PC-9 (cell line): ENCODE results near the gene ACTL7A. TPM values are rescaled to one million over a fixed set of nuclear protein-coding genes. Genes with fewer than 3 reads are reported as not detected.

Experiments used
- BruUV-seq: library from RNA; stranded (reverse); fragments of 400-500 nt; replicated peaks from 2 replicates; lab custom pipeline; 2021; lab: Mats Ljungman, UMichigan
- CTCF ChIA-PET: fragments of 300-600 bp; sonication (Branson Sonifier 250); formaldehyde crosslinking; loops from one replicate; lab custom pipeline; 2022; ENCODE audit warnings: antibody characterized with exemption; lab: Charles Lee
- POLR2A ChIA-PET: fragments of 300-600 bp; sonication (Branson Sonifier 250); formaldehyde crosslinking; loops from one replicate; lab custom pipeline; 2022; ENCODE audit warnings: antibody characterized with exemption; ENCODE audit not compliant: unreplicated experiment; lab: Charles Lee
- DNase-seq, 2 experiments: peaks; one replicate each; pipeline versions ENCODE4 v3.0.0 to v3.0.0-alpha.2; 2015 to 2022; ENCODE audit warnings: mixed read lengths in 1 of 2
- H2AFZ ChIP-seq: fragments of 200-600 bp; sonication (generic); 2 replicates; pipeline ENCODE4 v1.8.1; 2017; ENCODE audit warnings: antibody characterized with exemption
- H3F3A ChIP-seq: fragments of 200-600 bp; sonication (generic); 2 replicates; pipeline ENCODE4 v1.8.1; 2017; ENCODE audit warnings: antibody characterized with exemption, mild to moderate bottlenecking, low read depth; ENCODE audit not compliant: insufficient read depth
- H3K27ac ChIP-seq: fragments of 200-600 bp; sonication (generic); 2 replicates; pipeline ENCODE4 v1.6.1; 2016; ENCODE audit warnings: mixed run types
- H3K27me3 ChIP-seq: fragments of 200-600 bp; sonication (generic); 2 replicates; pipeline ENCODE4 v1.6.1; 2016; ENCODE audit warnings: low read depth, mixed run types; ENCODE audit not compliant: insufficient read depth
- H3K36me3 ChIP-seq: fragments of 200-600 bp; sonication (generic); 2 replicates; pipeline ENCODE4 v1.6.1; 2016; ENCODE audit warnings: low read depth, mixed run types
- H3K4me1 ChIP-seq: fragments of 200-600 bp; sonication (generic); replicated peaks from 2 replicates; pipeline ENCODE4 v1.6.1; 2016; ENCODE audit warnings: mixed run types; ENCODE audit not compliant: insufficient read depth
- H3K4me2 ChIP-seq: fragments of 200-600 bp; sonication (generic); 2 replicates; pipeline ENCODE4 v1.6.1; 2017; ENCODE audit warnings: mixed run types
- H3K4me3 ChIP-seq: fragments of 200-600 bp; sonication (generic); 2 replicates; pipeline ENCODE4 v1.6.1; 2016; ENCODE audit warnings: mixed run types
- H3K79me2 ChIP-seq: fragments of 200-600 bp; sonication (generic); 2 replicates; pipeline ENCODE4 v1.6.1; 2017; ENCODE audit warnings: low read depth, mixed run types
- H3K9me2 ChIP-seq: fragments of 200-600 bp; sonication (generic); 2 replicates; pipeline ENCODE4 v1.8.1; 2017; ENCODE audit warnings: mild to moderate bottlenecking; ENCODE audit not compliant: insufficient read depth
- H3K9me3 ChIP-seq: fragments of 200-600 bp; sonication (generic); 2 replicates; pipeline ENCODE4 v1.8.1; 2016; ENCODE audit warnings: low read depth; ENCODE audit not compliant: insufficient read depth
- H4K20me1 ChIP-seq: fragments of 200-600 bp; sonication (generic); 2 replicates; pipeline ENCODE4 v1.8.1; 2017; ENCODE audit not compliant: insufficient read depth
- CTCF ChIP-seq: fragments of 200-600 bp; sonication (generic); conservative IDR thresholded peaks from 2 replicates; pipeline ENCODE4 v1.6.1; 2017; ENCODE audit warnings: mixed run types, antibody characterized with exemption, mild to moderate bottlenecking, moderate library complexity
- EZH2 ChIP-seq: fragments of 200-600 bp; sonication (generic); IDR thresholded peaks from 2 replicates; pipeline ENCODE4 v1.8.0; 2017; ENCODE audit warnings: antibody characterized with exemption, low read depth
- intact Hi-C: fragments of 100-400 bp; cut with micrococcal nuclease; formaldehyde crosslinking; loops from one replicate; pipeline ENCODE4 v1.10.0; 2022; ENCODE audit not compliant: unreplicated experiment
- total RNA-seq: library from RNA; stranded (reverse); gene quantifications from 2 replicates; pipeline ENCODE4 v1.2.3, GENCODE V29; 2021

Gene ACTL7A
- total RNA-seq, 1 experiment from 2014 or later = not detected

DNA sequence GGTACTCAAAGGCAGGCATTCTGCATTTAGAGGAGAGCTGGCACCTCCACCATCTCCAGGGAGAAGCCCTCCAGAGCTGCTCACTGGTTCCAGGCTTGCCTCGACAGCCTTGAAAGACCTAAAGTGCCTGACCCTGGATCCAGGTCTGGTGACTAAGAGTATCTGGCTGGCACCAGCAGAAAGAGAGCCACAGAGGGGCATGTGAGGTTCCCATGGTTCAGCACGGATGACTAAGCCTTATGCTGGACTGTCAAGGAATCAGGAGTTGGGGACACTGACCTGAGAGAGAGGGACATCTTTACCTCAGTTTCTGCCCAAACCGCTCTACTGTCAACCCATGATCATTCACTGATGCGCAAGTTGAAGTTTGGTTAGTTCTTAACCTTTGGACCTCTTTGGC lies 3.0 kb downstream of the ACTL7A start:
- Histone ChIP-seq H4K20me1 (no peaks in the 10 kb centered on the region), H3K4me1 (peaks cover 20% of the 10 kb centered on the region), H3K9me2 (no peaks in the 10 kb centered on the region), H3F3A (peaks cover under 1% of the 10 kb centered on the region; the same call in 1 of the 2 replicates), H3K4me3 (no peak overlapping the region), H3K9me3 (no peaks in the 10 kb centered on the region; the same call in 1 of the 2 replicates), H3K79me2 (no peaks in the 10 kb centered on the region), H3K27me3 (no peaks in the 10 kb centered on the region), H3K36me3 (0 out of 2 replicates have a peak, but pooled peaks cover 6% of the 10 kb centered on the region), H3K4me2 (no peak overlapping the region), H2AFZ (no peak overlapping the region), H3K27ac (no peak overlapping the region)
- CTCF ChIA-PET = no interaction called here
- TF ChIP-seq CTCF (no peak), EZH2 (no peak)
- no TSS peak for BruUV-seq
- intact Hi-C loops = no loop called here
- POLR2A ChIA-PET = interaction anchor here (0.6 kb wide), 1 partner anchor 18 kb away, joined by 5 read pairs; no protein-coding TSS in a partner anchor
- DNase-seq = no peak

DNA sequence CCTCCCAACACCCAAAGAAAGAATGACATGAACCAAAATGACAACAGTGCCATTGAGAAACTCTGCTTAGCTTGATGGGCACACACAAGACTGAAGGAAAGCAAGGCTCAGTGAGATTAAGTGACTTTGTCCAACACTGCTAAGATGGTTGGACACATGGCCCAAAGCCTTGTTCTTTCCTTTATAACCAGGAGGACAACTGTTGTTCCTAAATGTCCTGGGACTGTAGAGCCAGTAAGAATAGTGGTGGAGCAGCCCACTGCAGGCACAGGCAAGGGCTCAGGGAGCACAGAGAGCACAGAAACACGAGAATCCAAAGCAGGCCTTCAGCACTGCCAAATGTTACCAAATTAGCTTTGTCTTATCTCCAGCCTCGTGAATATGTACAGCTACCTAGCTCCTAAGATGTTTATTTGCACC lies 3.9 kb downstream of the ACTL7A start:
- H3K36me3 ChIP-seq = 0 out of 2 replicates have a peak, but pooled peaks cover 6% of the 10 kb centered on the region
- BruUV-seq = no TSS peak
- H3K4me2 ChIP-seq = no peak overlapping the region
- no peaks in the 10 kb centered on the region for H3K9me3 ChIP-seq
- peaks cover 3% of the 10 kb centered on the region; the same call in 1 of the 2 replicates for H3F3A ChIP-seq
- H3K27ac ChIP-seq = no peak overlapping the region
- ChIA-PET CTCF (no interaction called here), POLR2A (interaction anchor here (0.6 kb wide), 1 partner anchor 532 kb away, joined by 3 read pairs; no protein-coding TSS in a partner anchor)
- DNase-seq = no peak
- TF ChIP-seq CTCF (no peak), EZH2 (no peak)
- H3K27me3 ChIP-seq = no peaks in the 10 kb centered on the region
- H3K79me2 ChIP-seq = no peaks in the 10 kb centered on the region
- H3K4me3 ChIP-seq = no peak overlapping the region
- H2AFZ ChIP-seq = no peak overlapping the region
- H3K9me2 ChIP-seq = no peaks in the 10 kb centered on the region
- no peaks in the 10 kb centered on the region for H4K20me1 ChIP-seq
- intact Hi-C loops = no loop called here
- H3K4me1 ChIP-seq = peaks cover 21% of the 10 kb centered on the region

DNA sequence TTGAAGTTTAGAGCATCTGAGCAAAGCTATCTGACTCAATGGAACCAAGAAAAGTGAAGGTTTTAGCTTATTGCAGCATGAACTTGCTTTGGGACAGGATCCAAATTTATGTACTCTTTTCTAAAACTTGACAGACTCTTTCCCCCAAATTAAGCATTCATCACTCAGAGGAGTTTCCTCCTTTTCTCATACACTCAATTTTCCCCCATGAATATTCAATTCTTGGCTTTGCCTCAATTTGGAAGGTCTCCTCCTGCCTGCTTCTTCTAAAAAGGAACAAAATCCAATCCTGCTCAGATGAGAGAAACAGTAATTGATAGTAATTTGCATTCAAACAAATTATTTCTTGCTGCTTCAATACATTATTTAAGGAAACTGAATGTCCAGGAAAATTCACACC lies 5.0 kb downstream of the ACTL7A start:
- Histone ChIP-seq H3K79me2 (no peaks in the 10 kb centered on the region), H3K4me3 (no peak overlapping the region), H3K36me3 (0 out of 2 replicates have a peak, but pooled peaks cover 6% of the 10 kb centered on the region), H3F3A (peaks cover 3% of the 10 kb centered on the region; the same call in 1 of the 2 replicates), H3K9me2 (no peaks in the 10 kb centered on the region), H3K4me1 (peaks cover 21% of the 10 kb centered on the region), H3K4me2 (no peak overlapping the region), H3K27ac (no peak overlapping the region), H3K27me3 (no peaks in the 10 kb centered on the region), H3K9me3 (no peaks in the 10 kb centered on the region), H2AFZ (no peak overlapping the region), H4K20me1 (no peaks in the 10 kb centered on the region)
- CTCF ChIA-PET = no interaction called here
- DNase-seq = no peak
- TF ChIP-seq CTCF = no peak
- no peak for TF ChIP-seq EZH2
- intact Hi-C loops = no loop called here
- POLR2A ChIA-PET = no interaction called here
- no TSS peak for BruUV-seq
